Measurements from ENCODE around the gene ZBTB38.
A peak's percentile ranks its signal among the peaks of the same experiment; 100 is the strongest.

The ZBTB38 gene

DNA sequence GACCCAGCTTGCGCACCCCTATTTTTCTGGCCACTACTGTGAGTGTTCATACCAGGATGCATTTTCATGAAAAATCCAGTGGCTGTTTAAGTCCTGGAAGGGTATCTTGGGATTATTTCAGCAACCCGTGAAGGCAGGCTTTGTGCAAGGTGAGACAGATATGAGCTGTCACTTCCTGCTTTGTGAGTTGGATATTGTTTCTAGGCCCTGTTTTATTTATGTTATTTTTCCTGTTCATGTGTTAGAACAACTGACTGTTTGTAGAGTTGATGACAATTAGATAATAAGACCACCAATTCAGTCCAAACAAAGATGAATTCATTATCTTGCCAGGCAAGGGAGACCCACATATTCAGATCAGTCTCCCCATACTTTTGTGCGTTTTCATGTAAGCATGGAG is 42.5 kb downstream of the ZBTB38 start:
- H3K4me3 ChIP-seq (ENCODE audit: severe bottlenecking), result no peak overlapping the region
- H3K4me1 ChIP-seq (ENCODE audit: insufficient read depth, poor library complexity, severe bottlenecking), result peaks cover 79% of the 10 kb centered on the region
- peaks cover 62% of the 10 kb centered on the region for H3K36me3 ChIP-seq (ENCODE audit: low read depth)
- TF ChIP-seq, protein P1, sequence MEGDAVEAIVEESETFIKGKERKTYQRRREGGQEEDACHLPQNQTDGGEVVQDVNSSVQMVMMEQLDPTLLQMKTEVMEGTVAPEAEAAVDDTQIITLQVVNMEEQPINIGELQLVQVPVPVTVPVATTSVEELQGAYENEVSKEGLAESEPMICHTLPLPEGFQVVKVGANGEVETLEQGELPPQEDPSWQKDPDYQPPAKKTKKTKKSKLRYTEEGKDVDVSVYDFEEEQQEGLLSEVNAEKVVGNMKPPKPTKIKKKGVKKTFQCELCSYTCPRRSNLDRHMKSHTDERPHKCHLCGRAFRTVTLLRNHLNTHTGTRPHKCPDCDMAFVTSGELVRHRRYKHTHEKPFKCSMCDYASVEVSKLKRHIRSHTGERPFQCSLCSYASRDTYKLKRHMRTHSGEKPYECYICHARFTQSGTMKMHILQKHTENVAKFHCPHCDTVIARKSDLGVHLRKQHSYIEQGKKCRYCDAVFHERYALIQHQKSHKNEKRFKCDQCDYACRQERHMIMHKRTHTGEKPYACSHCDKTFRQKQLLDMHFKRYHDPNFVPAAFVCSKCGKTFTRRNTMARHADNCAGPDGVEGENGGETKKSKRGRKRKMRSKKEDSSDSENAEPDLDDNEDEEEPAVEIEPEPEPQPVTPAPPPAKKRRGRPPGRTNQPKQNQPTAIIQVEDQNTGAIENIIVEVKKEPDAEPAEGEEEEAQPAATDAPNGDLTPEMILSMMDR (IDR thresholded peaks at IDR 0.05; ENCODE audit: poor library complexity, severe bottlenecking), result no peak
- H3K27me3 ChIP-seq (ENCODE audit: insufficient read depth, poor library complexity, severe bottlenecking), result no peaks in the 10 kb centered on the region
- DNase-seq (ENCODE audit: low spot score), result no peak
- H3K27ac ChIP-seq (ENCODE audit: poor library complexity, severe bottlenecking), result peak overlapping the region; percentile 96
- peak; percentile 60 for ATAC-seq (ENCODE audit: low read depth)
- H3K9me3 ChIP-seq (ENCODE audit: severe bottlenecking), result no peaks in the 10 kb centered on the region

DNA sequence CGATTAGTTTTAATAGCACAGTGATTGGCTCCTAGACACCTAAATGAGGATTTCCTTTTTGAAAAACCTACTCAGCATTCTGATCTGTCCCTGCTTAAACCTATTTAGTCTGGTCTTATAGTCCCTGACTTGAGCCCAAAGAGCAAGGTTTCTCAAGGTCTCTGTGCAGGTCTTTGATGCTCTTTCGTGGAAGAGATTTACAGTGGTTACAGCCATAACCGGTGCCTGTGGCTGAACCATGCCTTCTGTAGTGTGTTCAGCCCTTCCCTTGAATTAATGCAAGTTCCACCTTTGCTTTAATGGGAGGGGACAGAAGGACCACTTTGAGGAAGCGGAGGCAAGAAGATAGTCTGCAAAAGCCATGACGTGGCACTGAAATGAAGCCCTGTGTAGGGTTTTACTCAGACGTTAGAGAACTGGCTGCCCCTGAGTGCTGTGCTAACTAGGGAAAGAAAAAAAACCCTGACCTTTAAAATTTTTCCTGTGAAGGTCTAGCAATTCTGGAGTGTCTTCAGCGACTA is 43.0 kb downstream of the ZBTB38 start:
- Histone ChIP-seq H3K4me3 (ENCODE audit: severe bottlenecking) (no peak overlapping the region), H3K9me3 (ENCODE audit: severe bottlenecking) (no peaks in the 10 kb centered on the region), H3K27me3 (ENCODE audit: insufficient read depth, poor library complexity, severe bottlenecking) (no peaks in the 10 kb centered on the region), H3K4me1 (ENCODE audit: insufficient read depth, poor library complexity, severe bottlenecking) (peaks cover 76% of the 10 kb centered on the region), H3K27ac (ENCODE audit: poor library complexity, severe bottlenecking) (peak overlapping the region; percentile 96), H3K36me3 (ENCODE audit: low read depth) (peaks cover 62% of the 10 kb centered on the region)
- DNase-seq (ENCODE audit: low spot score) (no peak), ATAC-seq (ENCODE audit: low read depth) (no peak)
- TF ChIP-seq, protein P1 (IDR thresholded peaks at IDR 0.05; ENCODE audit: poor library complexity, severe bottlenecking), result no peak

DNA sequence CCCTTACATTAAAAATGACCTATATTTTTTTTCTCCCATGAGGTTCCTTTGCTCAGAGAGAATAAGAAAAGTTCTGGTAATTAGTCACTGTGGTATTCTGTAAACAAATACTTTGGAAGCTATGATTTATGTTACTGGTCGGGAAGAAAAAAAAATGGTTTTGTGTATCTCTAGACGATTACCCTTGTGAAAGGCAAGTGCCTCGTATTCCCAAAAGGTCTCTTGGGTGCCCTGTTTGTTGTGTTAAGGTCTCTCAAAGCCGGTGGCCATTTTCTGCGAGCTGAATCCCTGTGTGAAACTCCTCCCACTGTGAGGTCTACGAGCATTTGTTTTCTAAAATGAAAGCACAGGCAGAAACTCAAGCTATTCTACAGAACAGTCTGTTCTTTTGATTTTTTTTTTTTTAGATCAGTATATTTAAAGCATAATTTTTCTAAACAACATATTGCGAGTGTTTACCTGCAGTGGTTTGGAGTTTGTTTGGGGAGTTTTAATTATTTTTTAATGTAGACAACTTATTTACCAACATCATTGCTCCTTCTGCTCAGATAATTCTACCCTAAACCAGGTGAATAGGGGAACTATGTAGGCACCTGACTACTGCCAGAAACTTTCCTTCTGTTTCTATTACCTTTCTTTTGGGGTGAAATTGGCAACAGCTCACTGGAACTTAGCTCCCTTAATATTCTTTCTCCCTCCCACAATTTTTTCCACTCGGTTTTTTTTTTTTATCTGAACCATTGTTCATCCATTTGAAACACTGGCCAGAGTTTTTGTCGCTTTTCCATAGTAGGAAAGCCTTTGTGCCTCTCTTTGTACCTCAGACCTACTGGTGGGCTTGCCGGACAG is 44.0 kb downstream of the ZBTB38 start:
- no peak overlapping the region for H3K4me3 ChIP-seq (ENCODE audit: severe bottlenecking)
- TF ChIP-seq, protein P1 (IDR thresholded peaks at IDR 0.05; ENCODE audit: poor library complexity, severe bottlenecking), result no peak
- ATAC-seq (ENCODE audit: low read depth), result peak; percentile 50
- H3K9me3 ChIP-seq (ENCODE audit: severe bottlenecking), result no peaks in the 10 kb centered on the region
- H3K27me3 ChIP-seq (ENCODE audit: insufficient read depth, poor library complexity, severe bottlenecking), result no peaks in the 10 kb centered on the region
- peaks cover 66% of the 10 kb centered on the region for H3K4me1 ChIP-seq (ENCODE audit: insufficient read depth, poor library complexity, severe bottlenecking)
- peaks cover 63% of the 10 kb centered on the region for H3K36me3 ChIP-seq (ENCODE audit: low read depth)
- H3K27ac ChIP-seq (ENCODE audit: poor library complexity, severe bottlenecking), result peak overlapping the region; percentile 96
- no peak for DNase-seq (ENCODE audit: low spot score)

DNA sequence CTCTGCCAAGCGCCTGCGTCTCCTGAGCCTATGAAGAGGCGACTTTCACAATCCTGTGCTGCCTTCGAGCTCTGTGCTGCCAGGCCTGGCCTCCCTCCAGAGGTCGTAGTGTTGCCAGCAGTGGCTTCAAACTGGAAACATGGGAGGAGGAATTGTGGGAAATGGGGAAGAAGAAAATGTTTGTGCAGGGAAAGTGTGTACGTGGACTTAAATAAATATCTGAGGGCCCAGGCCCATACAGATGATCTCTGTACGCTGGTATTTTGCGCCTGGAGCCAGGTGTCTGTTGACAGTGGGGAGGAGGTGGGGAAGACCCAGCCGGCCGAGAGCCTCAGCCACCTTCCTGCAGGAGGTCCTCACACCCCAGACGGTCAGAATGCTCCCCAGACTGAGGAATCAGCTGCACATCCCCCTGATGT is 44.6 kb downstream of the ZBTB38 start:
- TF ChIP-seq, protein P1 (IDR thresholded peaks at IDR 0.05; ENCODE audit: poor library complexity, severe bottlenecking), result no peak
- DNase-seq (ENCODE audit: low spot score) (no peak), ATAC-seq (ENCODE audit: low read depth) (peak; percentile 50; the same call in 2 of the 3 replicates)
- Histone ChIP-seq H3K4me1 (ENCODE audit: insufficient read depth, poor library complexity, severe bottlenecking) (peaks cover 60% of the 10 kb centered on the region), H3K27me3 (ENCODE audit: insufficient read depth, poor library complexity, severe bottlenecking) (no peaks in the 10 kb centered on the region), H3K4me3 (ENCODE audit: severe bottlenecking) (no peak overlapping the region), H3K36me3 (ENCODE audit: low read depth) (peaks cover 62% of the 10 kb centered on the region), H3K9me3 (ENCODE audit: severe bottlenecking) (no peaks in the 10 kb centered on the region), H3K27ac (ENCODE audit: poor library complexity, severe bottlenecking) (peak overlapping the region; percentile 96)

DNA sequence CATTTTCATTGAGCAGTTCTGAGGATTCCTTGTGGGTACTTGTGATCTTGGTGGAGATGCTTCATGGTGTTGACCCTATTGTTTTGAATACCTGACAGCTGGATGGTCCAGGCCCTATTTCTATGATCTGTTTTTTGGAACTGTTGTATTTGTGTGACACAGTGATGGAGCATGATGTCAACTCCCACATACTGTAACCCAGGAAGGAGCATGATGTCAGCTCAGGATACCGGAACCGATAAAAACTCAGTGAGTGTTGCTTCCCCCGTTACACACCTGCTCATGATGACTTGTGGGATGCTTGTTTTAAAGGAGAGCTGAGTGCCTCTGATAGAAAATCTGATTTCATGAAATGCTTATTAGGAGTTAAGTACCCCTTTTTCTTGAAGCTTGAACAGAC is 45.1 kb downstream of the ZBTB38 start:
- peaks cover 64% of the 10 kb centered on the region for H3K36me3 ChIP-seq (ENCODE audit: low read depth)
- TF ChIP-seq, protein P1 (IDR thresholded peaks at IDR 0.05; ENCODE audit: poor library complexity, severe bottlenecking), result no peak

More for the DNA sequence above, 45.1 kb downstream of the ZBTB38 start:
- DNase-seq (ENCODE audit: low spot score) (no peak), ATAC-seq (ENCODE audit: low read depth) (no peak)
- Histone ChIP-seq H3K27me3 (ENCODE audit: insufficient read depth, poor library complexity, severe bottlenecking) (no peaks in the 10 kb centered on the region), H3K4me3 (ENCODE audit: severe bottlenecking) (no peak overlapping the region), H3K9me3 (ENCODE audit: severe bottlenecking) (no peaks in the 10 kb centered on the region), H3K4me1 (ENCODE audit: insufficient read depth, poor library complexity, severe bottlenecking) (peaks cover 57% of the 10 kb centered on the region), H3K27ac (ENCODE audit: poor library complexity, severe bottlenecking) (peak overlapping the region; percentile 96)

Data from RWPE2 (cell line).